T-helper 2 cell (primary cell): ENCODE data around the gene JAKMIP3.
"Not testable (repeated sequence)": the region's sequence is repeated elsewhere in the genome, so short reads cannot be mapped to it uniquely, and the experiment has no call there.

ENCODE experiments used
- DNase-seq, 5 experiments: peaks; one replicate each; pipeline versions ENCODE4 v3.0.0 to v3.0.0-alpha.2; 2012 to 2022

The JAKMIP3 gene

DNA sequence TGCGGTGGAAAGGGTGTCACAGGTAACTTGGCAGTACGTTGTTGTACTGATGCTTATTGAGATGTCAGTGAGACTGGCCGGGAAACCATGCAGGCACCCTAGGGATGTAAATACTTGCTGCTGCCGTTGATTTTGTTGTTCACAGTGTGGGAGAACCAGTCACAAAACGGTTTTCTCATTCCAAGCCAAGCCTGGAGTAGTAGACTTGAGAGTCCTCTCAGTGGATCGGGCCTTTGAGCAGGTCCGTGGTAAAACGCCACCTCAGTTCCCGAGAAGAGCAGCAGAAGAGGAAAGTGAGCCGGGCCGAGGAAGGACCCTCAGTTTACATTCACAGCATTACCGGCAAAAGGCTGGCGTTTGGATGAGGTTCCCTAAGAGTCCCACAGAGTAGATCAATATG lies 1.1 kb downstream of the JAKMIP3 start:
- no peak for DNase-seq

DNA sequence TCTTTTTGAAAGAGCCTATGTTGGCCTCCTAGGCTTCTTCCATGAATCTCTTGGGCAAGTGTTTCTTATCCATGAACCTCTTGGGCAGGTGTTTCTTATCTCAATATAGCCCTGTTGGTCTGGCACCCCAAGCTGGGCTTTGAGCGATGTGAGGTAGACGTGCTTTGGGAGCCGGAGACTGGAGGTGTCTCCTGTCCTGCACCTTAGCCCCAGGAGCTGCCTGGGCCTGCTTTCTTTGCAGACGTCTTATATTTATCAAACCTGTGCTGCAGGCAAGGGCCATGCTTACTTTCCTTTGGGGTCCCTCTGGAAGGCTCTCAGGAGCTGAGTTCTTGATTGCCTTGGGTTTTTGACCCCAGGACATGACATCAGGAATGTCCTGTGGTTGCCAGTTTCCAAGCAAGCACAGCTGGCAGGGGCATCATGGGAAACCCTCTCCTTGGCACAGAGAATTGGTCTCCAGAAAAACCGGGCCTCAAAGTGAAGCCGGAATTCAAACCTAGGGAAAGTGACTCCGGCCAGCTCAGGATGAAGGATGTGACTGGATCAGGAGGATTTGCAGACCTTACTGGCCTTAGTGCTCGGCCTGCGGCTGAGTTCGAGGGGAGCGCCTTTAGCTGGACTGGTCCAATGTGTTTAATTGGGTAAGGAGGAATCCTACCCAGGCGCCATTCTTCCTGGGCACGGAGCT lies 2.8 kb downstream of the JAKMIP3 start:
- no peak for DNase-seq

DNA sequence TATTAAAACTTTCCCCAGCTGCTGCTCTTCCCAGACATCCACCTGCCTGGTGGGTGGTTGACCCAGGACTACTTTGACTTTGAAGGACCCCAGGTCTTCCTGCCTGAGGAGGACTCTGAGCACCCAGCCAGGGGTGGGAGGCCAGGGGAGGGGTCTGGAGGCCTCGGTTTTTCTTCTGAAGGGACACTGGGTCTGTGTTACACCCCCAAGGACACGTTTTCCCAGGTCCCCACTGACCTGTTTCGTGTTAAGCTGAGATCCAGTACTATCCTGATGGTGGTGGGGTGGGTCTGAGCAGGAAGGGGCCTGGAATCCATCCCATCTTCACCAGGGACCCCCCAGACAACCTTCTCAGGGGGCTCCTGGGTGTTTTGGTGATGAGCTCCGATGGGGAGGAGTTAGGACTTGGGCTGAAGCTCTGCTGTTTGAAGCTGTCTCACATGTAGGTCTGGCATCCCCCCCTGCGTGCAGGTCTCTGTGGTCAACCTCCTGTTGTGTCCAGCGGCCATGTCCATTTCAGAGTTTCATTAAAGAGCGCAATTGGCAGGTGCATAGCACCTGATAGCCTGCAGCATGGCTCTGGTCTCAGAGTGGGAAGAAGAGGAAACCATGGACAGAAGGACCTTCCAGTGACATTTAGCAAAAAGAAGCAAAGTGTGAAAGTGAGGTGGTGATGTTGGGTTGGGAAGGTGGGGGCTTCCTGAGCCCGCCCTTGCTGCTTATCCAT lies 3.5 kb downstream of the JAKMIP3 start:
- DNase-seq = no peak

DNA sequence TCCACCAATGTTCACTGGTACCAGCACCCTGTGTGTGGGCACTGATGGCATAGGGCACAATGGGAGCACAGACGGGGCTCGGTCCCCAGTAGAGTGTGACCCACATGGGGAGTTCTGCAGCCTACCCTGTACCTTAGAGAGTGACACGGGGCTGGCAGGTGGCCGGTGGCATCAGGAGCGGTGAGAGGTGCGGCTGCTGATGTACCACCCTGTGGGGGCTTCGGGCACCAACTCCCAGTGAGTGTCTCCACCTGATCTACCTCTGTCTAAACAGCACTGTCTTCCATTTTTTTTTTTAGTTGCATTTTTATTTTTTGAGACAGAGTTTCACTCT lies 4.1 kb downstream of the JAKMIP3 start:
- DNase-seq = no peak

DNA sequence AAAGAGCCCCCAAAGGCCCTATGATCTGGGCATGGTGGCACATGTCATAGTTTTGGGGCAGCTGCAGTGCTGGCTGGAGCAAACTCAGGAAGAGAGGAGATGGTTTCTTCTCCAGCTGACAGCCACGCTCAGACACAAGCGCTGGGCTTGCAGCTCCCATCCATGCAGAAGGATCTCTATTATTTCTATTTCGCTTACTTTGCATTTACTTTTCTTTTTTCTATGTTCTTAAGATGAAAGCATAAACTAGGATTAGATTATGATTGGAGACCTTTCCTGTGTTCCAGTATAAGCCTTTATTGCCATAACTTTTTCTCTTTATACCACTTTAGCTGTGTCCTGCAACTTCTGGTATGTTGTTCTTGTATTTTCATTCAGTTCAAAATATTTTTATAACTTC lies 5.0 kb downstream of the JAKMIP3 start:
- DNase-seq = no peak

DNA sequence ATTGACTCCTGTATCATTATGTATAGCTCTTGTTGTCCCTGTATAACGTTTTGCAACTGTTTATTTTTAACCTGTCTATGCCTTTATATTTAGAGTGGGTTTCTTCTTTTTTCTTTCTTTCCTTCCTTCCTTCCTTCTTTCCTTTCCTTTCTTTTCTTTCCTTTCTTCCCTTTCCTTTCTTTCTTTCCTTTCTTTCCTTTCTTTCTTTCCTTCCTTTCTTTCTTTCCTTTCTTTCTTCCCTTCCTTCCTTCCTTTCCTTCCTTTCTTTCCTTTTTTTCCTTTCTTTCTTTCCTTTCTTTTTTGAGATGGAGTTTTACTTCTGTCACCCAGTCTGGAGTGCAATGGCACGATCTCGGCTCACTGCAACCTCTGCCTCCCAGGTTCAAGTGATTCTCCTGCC lies 5.9 kb downstream of the JAKMIP3 start:
- no peak for DNase-seq

DNA sequence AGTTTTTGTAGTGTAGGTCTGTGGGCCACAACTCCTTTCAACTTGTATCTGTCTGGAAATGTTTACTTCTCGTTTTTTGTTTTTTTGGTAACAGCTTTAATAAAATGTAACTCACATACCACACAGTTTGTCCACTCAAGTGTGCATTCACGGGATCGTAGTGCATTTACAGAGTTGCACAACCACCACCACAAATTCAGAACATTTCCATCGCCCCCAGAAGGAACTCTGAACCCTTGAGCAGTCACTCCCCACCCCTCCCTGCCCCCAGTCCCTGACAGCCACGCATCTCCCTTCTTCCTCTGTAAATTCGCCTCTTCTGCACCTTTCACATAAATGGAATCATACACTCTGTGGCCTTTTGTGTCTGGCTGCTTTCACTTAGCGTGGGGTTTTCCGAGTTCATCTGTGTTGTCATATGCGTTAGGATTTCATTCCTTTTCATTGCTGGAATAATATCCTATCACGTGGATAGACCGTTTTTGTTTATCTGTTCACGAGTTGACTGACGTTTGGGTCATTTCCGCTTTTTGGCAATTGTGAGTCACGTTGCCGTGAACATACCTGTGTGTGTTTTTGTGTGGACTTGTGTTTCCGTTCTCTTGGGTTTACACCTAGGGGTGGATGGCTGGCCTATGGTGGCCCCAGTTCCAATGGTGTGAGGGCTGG lies 10.3 kb downstream of the JAKMIP3 start:
- no peak for DNase-seq

DNA sequence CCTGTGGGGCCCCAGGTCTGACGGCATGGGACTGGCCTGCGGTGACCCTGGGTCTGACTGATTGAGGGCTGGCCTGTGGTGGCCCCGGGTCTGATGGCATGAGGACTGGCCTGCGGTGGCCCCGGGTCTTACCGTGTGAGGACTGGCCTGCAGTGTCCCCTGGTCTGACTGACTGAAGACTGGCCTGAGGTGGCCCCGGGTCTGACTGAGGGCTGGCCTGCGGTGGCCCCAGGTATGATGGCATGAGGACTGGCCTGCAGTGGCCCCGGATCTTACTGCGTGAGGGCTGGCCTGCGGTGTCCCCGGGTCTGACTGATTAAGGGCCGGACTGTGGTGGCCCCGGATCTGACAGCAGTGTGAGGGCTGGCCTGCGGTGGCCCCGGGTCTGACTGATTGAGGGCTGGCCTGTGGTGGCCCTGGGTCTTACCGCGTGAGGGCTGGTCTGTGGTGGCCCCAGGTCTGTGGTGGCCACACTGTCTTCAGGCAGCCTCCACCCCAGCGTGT lies 10.9 kb downstream of the JAKMIP3 start:
- DNase-seq = no peak

DNA sequence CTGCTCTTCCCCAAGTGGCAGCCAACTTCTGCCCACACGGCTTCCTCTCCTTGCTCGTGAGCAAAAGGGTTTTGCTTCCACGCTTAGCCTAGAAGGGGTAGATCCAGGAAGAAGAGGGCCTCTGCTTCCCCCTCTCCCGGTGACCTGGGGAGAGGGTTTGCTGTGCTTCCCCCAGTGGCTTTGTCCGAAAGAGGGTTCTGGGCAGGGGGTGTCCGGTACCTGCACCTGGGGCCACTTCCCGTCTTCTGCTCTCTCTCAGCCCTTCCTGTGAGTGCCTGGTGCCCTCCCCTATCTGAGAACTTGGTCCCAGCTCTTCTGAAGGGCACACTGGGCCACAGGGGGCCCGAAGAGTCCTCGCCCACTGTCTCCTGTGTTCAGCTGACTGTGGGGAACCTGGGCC lies 11.3 kb downstream of the JAKMIP3 start:
- DNase-seq = no peak

DNA sequence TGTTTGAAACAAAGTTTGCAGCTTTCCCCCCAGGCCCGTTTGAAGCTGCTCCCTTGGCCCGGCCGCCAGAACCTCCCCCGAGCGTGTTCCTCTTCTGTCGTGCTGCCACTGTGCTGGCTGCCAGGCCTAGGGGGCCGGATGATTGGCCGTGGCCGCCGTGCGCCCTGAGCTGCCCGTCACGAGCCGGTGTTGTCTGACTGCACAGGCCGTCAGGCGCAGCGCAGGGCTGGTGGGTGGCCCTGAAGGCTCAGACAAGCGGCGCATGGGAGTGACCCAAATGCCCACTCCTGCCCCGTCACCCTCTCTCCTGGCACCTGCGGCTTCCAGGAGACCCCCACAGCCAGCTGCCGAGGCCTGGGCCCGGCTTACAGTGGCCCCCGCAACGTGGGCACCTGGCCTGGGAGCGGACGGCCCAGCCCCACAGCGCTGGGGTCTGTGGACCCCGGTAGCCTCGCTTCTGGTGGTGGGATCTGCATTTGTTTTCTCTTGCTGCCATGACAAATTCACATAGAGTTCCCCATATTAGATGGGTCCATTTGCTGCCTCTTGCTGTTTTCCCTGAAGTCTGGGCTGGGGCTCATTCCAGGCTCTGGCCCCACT lies 13.1 kb downstream of the JAKMIP3 start:
- DNase-seq = no peak

DNA sequence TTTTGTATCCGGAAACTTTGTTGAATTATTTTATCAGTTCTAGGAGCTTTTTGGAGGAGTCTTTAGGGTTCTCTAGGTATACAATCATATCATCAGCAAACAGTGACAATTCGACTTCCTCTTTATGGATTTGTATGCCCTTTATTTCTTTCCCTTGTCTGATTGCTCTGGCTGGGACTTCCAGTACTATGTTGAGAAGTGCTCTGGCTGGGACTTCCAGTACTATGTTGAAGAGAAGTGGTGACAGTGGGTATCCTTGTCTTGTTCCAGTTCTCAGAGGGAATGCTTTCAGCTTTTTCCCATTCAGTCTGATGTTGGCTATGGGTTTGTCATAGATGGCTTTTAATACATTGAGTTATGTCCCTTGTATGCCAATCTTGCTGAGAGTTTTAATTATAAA lies 18.6 kb downstream of the JAKMIP3 start:
- DNase-seq = not testable (repeated sequence)

DNA sequence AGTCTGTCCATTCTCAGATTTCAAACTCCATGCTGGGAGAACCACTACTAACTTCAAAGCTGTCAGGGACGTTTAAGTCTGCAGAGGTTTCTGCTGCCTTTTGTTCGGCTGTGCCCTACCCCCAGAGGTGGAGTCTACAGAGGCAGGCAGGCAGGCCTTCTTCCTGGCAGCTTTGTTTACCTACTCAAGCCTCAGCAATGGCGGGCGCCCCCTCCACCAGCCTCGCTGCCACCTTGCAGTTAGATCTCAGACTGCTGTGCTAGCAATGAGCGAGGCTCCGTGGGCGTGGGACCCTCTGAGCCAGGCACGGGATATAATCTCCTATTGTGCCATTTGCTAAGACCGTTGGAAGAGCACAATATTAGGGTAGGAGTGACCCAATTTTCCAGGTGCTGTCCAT lies 27.5 kb downstream of the JAKMIP3 start:
- not testable (repeated sequence) for DNase-seq

DNA sequence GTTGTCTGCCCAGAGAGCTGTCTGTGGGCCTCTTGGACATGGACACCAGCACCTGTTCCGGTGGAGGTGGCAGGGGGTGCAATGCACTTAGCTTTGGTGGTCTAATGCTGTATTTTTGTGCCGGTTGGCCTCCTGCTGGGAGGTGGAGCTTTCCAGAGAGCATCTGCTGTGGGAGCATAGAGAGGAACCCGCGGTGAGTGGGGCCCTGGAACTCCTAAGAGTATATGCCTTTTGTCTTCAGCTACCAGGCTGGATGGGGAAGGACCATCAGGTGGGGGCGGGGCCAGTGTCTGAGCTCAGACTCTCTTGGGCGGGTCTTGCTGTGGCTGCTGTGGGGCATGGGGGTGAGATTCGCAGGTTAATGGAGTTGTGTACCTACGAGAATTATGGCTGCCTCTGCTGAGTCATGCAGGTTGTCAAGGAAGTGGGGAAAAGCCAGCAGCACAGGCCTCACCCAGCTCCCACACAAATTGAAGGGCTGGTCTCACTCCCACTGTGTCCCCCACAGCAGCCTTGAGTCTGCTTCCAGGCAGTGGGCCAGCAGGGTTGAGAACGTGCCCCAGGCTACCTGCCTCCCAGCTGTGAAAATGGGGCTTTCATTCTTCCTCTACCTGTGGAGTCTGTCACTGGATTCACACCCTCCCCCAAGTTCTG lies 29.0 kb downstream of the JAKMIP3 start:
- DNase-seq = no peak

DNA sequence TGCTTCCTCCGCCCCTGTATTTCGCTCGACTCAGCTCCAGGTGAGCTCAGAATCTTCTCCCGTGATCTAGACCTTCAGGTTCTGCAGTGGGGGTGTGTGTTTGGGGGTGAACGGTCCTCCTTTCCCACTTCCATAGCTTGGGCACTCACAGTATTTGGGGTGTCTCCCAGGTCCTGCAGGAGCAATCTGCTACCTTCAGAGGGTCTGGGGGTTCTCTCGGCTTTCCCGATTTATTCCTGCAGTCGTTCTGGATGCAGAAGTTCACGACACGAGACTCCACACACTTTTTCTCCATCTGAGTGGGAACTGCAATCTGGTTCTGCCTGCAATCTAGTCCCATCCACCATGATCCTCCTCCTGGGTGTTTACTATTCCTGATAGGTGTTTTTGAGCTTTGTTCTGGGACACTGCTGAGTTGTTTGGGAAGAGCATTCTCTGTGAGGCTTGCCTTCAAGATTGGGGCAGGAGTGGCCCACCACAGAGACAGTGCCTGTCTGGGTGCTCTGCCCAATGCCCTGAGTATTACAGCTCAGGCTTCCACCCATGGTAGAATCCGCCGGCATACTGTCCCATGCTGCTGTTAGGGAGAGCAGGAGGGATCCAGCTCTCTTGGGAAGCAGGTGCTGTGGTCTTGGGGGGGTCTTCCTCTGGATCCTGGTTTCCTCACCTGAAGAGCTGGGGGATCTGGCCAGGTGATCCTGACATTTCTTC lies 29.8 kb downstream of the JAKMIP3 start:
- DNase-seq = no peak

DNA sequence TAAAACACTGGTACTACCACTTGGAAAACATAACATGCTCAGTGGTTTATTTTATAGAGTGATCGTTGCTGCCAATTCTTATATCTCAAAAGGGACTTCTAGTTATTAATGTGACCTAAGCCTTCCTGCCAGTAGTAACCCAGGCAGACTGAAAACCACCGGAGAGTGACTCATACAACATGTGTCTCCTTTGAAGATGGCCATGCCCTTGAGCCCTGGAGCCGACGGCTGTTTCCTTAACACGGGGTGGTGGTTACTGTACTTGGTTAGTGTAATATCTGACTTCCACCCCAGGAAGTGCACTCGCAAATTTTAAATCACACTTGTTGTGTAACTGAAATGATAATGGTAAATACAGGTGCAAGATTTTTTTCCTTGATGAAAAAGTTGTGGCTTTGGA lies 30.5 kb downstream of the JAKMIP3 start:
- DNase-seq = peak in 1 of 5 experiments; percentile 33

DNA sequence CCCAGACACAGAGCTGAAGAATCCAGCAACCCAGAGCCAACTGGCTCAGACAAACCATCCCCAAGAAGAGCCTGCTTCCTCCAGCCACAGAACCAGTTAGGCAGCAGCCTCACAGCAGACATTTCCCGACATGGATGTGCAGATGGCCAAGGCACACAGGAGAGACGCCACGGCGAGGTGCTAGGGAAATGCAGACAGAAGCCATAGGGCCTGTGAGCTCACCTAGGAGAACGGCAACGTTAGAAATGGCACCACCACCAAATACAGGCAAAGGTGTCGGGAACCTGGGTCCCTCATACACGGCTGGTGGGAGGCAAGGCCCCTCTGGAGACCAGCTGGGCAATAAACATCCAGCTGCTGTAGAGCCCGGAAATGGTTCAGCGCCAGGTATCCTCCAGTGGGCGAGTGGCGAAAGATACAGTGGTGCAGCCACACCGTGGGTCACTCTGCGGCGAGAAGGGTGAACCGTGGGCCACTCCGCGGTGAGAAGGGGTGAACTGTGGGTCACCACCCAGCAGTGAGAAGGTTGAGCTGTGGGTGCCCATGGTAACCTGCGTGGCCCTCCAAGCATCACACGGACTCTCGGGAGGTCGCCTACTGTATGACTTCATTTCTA lies 31.2 kb downstream of the JAKMIP3 start:
- DNase-seq = no peak

DNA sequence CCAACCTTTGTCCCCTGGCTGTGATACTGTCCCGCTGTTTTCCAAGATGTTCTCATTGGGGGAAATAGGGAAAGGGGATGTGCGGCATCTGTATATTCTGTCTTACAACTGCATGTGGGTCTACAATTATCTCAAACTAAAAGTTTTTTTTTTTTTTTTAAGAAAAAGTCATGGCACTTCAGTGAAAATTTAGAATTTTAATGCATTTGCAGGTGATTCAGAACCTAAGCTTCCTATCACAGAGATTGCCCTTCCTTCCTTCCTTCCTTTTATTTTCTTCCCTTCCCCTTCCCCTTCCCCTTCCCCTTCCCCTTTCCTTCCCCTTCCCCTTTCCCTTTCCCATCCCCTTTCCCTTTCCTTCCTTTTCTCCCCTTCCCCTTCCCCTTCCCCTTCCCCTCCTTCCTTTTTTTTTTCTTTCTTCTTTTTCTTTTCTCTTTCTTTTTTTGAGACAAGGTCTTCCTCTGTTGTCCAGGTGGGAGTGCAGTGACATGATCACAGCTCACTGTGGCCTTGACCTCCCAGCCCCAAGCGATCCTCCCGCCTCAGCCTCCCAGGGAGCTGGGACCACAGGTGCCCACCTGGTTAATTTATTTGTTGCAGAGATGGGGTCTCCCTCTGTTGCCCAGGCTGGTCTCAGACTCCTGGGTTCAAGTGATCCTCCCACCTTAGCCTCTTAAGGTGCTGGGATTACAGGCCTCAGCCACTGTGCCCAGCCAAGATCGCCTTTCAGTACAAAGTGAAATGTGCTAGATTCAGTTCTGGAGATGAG lies 32.0 kb downstream of the JAKMIP3 start:
- DNase-seq = no peak

DNA sequence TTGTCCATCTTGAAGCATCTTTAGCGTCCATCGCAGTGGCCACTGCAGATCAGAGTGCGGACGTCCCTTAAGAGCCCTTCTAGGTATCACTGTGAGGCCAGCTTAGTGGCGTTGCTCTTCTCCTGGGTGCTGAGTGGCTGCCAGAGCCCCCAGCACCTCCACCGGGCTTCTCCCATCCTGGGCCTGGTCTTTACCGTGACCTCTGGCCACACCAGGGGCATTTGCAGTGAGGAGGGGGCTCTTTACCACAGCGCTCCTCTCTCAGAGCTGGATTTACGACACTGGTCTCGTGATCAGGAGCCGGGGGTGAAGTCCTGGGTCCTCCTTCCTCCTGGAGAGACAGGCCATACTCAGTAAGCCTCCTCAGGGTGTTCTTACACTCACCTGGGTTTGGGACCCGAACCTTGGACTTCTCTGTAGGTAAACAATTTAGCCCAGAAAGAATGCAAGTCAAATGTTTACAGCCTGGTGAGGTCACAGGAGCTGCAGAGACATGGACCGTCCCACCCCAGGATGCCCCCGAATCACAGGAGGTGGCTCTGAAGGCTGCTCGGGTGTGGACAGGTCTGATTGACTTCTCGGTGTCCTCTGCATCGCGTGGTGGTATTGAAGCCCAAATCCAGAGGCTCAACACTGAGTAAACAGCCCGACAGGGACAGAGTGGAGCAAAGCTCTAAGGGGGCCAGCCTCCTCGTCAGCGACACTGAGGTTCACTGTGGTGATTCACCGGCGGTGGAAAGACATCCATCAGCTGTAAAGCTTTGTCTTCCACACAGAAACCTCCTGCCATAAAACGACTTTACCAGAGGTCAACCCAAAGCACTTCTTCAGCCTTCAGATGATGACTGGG lies 33.0 kb downstream of the JAKMIP3 start:
- no peak for DNase-seq

DNA sequence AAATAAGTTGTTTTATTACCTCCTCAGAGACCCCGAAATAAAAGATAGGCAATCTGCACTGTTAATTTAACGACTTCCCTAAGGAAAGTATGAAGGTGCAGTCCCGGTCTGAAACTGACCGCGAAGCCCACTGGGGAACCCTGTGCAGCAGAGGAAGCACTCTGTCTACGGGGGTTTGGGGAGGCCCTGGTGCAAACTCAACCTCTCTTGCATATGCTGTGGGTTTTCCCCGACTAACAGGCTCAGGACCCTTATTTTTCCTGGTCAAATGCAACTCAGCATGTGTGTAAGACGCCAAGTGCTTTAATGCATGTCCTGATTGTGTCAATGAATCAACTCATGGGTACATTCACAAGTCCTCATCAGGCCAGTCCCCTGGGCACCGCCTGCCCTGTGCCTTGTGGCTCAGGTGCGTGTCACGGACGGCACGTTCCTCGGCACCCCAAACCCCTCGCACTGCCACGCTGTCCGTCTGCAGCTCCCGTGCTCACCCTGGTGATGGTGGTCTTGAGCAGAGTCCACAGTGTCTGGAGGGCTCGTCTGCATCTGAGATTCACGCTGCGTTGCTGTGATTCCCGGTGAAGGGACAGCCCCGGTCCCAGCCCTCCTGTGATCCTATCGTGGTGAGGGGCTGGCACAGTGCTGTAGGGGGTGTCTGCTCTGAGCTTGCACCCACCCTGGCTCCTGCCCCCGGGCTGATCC lies 33.8 kb downstream of the JAKMIP3 start:
- no peak for DNase-seq
